ENCODE measurements around the gene RUFY1. TPM values are rescaled to one million over a fixed set of nuclear protein-coding genes. Genes with fewer than 3 reads are reported as not detected.

Gene RUFY1
- total and polyA plus RNA-seq, 9 of the 15 experiments (the other 6 are each of a cell fraction or from before 2014, with no cell fraction given) = 5.0 to 41.7 (median 29.6) TPM

GRCh38 chr5:179606071-179606909, 55.9 kb downstream of the RUFY1 start:
- Histone ChIP-seq H2AFZ (ENCODE audit: low read depth, low read length) (no peak overlapping the region), H3K4me1 (replicated peaks in 1 of 2; ENCODE audit: control insufficient read depth in 2 of 2, insufficient read depth in 2 of 2, low read length in 2 of 2) (peaks cover 5 to 15% of the 10 kb centered on the region in 2 experiments; a peak in 4 of 5 replicates), H3K9me3 (replicated peaks; ENCODE audit: control insufficient read depth, insufficient read depth, low read depth, low read length) (no peaks in the 10 kb centered on the region), H3K4me3 (no peak overlapping the region), H3K36me3 (ENCODE audit: control insufficient read depth, insufficient read depth, low read length) (peaks cover 70% of the 10 kb centered on the region), H3K9ac (ENCODE audit: insufficient read depth in 1 of 2, low read depth in 2 of 2, low read length in 2 of 2) (no peak overlapping the region), H3K4me2 (ENCODE audit: insufficient read depth, low read length) (no peak overlapping the region), H3K79me2 (ENCODE audit: control insufficient read depth, insufficient read depth, low read length) (no peaks in the 10 kb centered on the region), H3K27me3 (ENCODE audit: control insufficient read depth in 2 of 2, insufficient read depth in 2 of 2, low read length in 2 of 2) (no peaks in the 10 kb centered on the region), H4K20me1 (replicated peaks; ENCODE audit: control insufficient read depth, insufficient read depth, low read length) (0 out of 2 replicates have a peak, but pooled peaks cover 3% of the 10 kb centered on the region), H3K9me1 (ENCODE audit: control insufficient read depth, insufficient read depth, low read length) (no peaks in the 10 kb centered on the region), H3K27ac (ENCODE audit: extremely low read depth, low read depth, low read length) (no peak overlapping the region)
- POLR2A ChIA-PET = interaction anchor here (0.7 to 11.7 kb wide), 6 partner anchors 9 to 61 kb away, joined by 3 to 181 read pairs (median 4); partner anchors contain the start of gene HNRNPH1
- ATAC-seq = no peak
- CTCF ChIA-PET (ENCODE audit: low intra/inter-chr PET ratio) = no interaction called here
- TF ChIP-seq RAD21 (CRISPR knock-in tag; conservative IDR thresholded peaks at IDR 0.05 in 1 of 2, IDR thresholded peaks at IDR 0.05 in 1 of 2) (no peak), POLR2G (IDR thresholded peaks at IDR 0.05; ENCODE audit: low read depth, low read length) (peak; percentile 72)
- TF ChIP-seq, protein P1, sequence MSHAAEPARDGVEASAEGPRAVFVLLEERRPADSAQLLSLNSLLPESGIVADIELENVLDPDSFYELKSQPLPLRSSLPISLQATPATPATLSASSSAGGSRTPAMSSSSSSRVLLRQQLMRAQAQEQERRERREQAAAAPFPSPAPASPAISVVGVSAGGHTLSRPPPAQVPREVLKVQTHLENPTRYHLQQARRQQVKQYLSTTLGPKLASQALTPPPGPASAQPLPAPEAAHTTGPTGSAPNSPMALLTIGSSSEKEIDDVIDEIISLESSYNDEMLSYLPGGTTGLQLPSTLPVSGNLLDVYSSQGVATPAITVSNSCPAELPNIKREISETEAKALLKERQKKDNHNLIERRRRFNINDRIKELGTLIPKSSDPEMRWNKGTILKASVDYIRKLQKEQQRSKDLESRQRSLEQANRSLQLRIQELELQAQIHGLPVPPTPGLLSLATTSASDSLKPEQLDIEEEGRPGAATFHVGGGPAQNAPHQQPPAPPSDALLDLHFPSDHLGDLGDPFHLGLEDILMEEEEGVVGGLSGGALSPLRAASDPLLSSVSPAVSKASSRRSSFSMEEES (CRISPR knock-in tag; IDR thresholded peaks at IDR 0.05) = no peak
- intact Hi-C loops (cut with micrococcal nuclease) (no loop called here), in situ Hi-C loops (cut with MboI) (no loop called here)
- WGBS (ENCODE audit: insufficient coverage, low coverage, missing lambda C conversion rate) = 84% methylated on average over 21 of the region's 21 CpGs
- no peak for FAIRE-seq
- DNase-seq (ENCODE audit: extremely low read depth in 1 of 4, low spot score in 3 of 4) = peak in 1 of 4 experiments; percentile 3
- no TSS peak for BruUV-seq (replicated peaks)
